Activated naive CD4-positive, alpha-beta T cell treated with anti-CD3 and anti-CD28 coated beads for 36 hours (primary cell): ENCODE measurements around the gene BLMH. TPM values are rescaled to one million over a fixed set of nuclear protein-coding genes. Genes with fewer than 3 reads are reported as not detected.

Source experiments
- CTCF ChIA-PET: fragments of 350-600 bp; sonication (Branson Sonifier 250); formaldehyde crosslinking; loops from one replicate; lab custom pipeline; 2021; ENCODE audit warnings: antibody characterized with exemption; lab: Charles Lee
- DNase-seq: peaks from one replicate; pipeline ENCODE4 v3.0.0-alpha.2; 2020
- H3K27ac Mint-ChIP-seq: one replicate; pipeline ENCODE4 v1.8.0; 2021; ENCODE audit warnings: mild to moderate bottlenecking, mixed read lengths
- H3K27me3 Mint-ChIP-seq: one replicate; pipeline ENCODE4 v1.8.0; 2021; ENCODE audit warnings: low read depth, mixed read lengths
- H3K36me3 Mint-ChIP-seq: one replicate; pipeline ENCODE4 v1.8.0; 2021; ENCODE audit warnings: low read depth, mixed read lengths
- H3K4me1 Mint-ChIP-seq: one replicate; pipeline ENCODE4 v1.8.0; 2021; ENCODE audit warnings: low read depth, mixed read lengths
- H3K4me3 Mint-ChIP-seq: one replicate; pipeline ENCODE4 v1.8.0; 2021; ENCODE audit warnings: mild to moderate bottlenecking, moderate library complexity, mixed read lengths
- H3K9me3 Mint-ChIP-seq: one replicate; pipeline ENCODE4 v1.8.0; 2021; ENCODE audit warnings: mixed read lengths
- intact Hi-C: fragments of 100-400 bp; cut with micrococcal nuclease; formaldehyde crosslinking; loops from one replicate; pipeline ENCODE4 v1.15.1; 2023
- total RNA-seq, 2 experiments: library from RNA; stranded (reverse); gene quantifications; one replicate each; pipeline ENCODE4 v1.2.3, GENCODE V29; 2021

Gene BLMH
- total RNA-seq: 10 to 100 TPM; 60.9 to 61.5 TPM

- Mint-ChIP-seq H3K9me3 (no peaks in the 10 kb centered on the region), H3K27me3 (no peaks in the 10 kb centered on the region), H3K36me3 (peaks cover 12% of the 10 kb centered on the region), H3K4me3 (peak within 1 kb of the TSS; percentile 90), H3K4me1 (peaks cover 16% of the 10 kb centered on the region), H3K27ac (peak within 1 kb of the TSS; percentile 87)
- CTCF ChIA-PET: interaction anchor here (0.5 to 3.2 kb wide), 12 partner anchors 9 to 187 kb away, joined by 3 to 19 read pairs (median 4); partner anchors contain the start of genes GOSR1 and TMIGD1
- peak; percentile 85 for DNase-seq
- intact Hi-C loops: loop anchor here (1.0 to 2.0 kb wide), 6 partner anchors 33 to 186 kb away; partner anchors contain the start of genes GOSR1 and NSRP1
These were observed at the start of gene BLMH for GRCh38 chr17:30291543-30292285. BLMH (minus strand) TSS chr17:30291944; CDS start chr17:30291819, 125 bp downstream.

GRCh38 chr17:30340801-30341356 lies 49.1 kb upstream of the BLMH start:
- intact Hi-C loops: loop anchor here (1.0 to 2.0 kb wide), 6 partner anchors 22 to 485 kb away; partner anchors contain the start of genes CPD and GOSR1
- no peaks in the 10 kb centered on the region for H3K9me3 Mint-ChIP-seq

GRCh38 chr17:30339086-30339485 lies 47.3 kb upstream of the BLMH start:
- H3K27me3 Mint-ChIP-seq: no peaks in the 10 kb centered on the region

More at GRCh38 chr17:30340801-30341356, 49.1 kb upstream of the BLMH start:
- DNase-seq: no peak
- H3K4me1 Mint-ChIP-seq: peaks cover 18% of the 10 kb centered on the region
- no peak overlapping the region for H3K4me3 Mint-ChIP-seq
- no peaks in the 10 kb centered on the region for H3K27me3 Mint-ChIP-seq
- no peak overlapping the region for H3K27ac Mint-ChIP-seq
- H3K36me3 Mint-ChIP-seq: no peaks in the 10 kb centered on the region
- CTCF ChIA-PET: interaction anchor here (0.6 to 9.6 kb wide), 24 partner anchors 14 to 374 kb away, joined by 3 to 182 read pairs (median 4); partner anchors contain the start of gene GOSR1

GRCh38 chr17:30337393-30337999 lies 45.8 kb upstream of the BLMH start:
- Mint-ChIP-seq H3K4me3 (no peak overlapping the region), H3K27ac (no peak overlapping the region), H3K36me3 (no peaks in the 10 kb centered on the region), H3K9me3 (no peaks in the 10 kb centered on the region), H3K4me1 (peaks cover 29% of the 10 kb centered on the region), H3K27me3 (no peaks in the 10 kb centered on the region)
- intact Hi-C loops: loop anchor here (5.0 kb wide), 1 partner anchor 100 kb away; the partner anchor contains the start of gene SLC6A4
- no peak for DNase-seq
- CTCF ChIA-PET: interaction anchor here (0.7 to 9.6 kb wide), 26 partner anchors 8 to 646 kb away, joined by 3 to 182 read pairs (median 6); partner anchors contain the start of genes BLMH and GOSR1

More at GRCh38 chr17:30339086-30339485, 47.3 kb upstream of the BLMH start:
- Mint-ChIP-seq H3K4me1 (peaks cover 17% of the 10 kb centered on the region), H3K9me3 (no peaks in the 10 kb centered on the region), H3K4me3 (no peak overlapping the region), H3K36me3 (no peaks in the 10 kb centered on the region), H3K27ac (no peak overlapping the region)
- intact Hi-C loops: loop anchor here (5.0 kb wide), 1 partner anchor 102 kb away; the partner anchor contains the start of gene SLC6A4
- CTCF ChIA-PET: interaction anchor here (0.7 to 9.6 kb wide), 11 partner anchors 13 to 233 kb away, joined by 3 to 182 read pairs (median 8); partner anchors contain the start of gene GOSR1
- no peak for DNase-seq

- no peaks in the 10 kb centered on the region for H3K9me3 Mint-ChIP-seq
- peaks cover 37% of the 10 kb centered on the region for H3K4me1 Mint-ChIP-seq
- H3K4me3 Mint-ChIP-seq: no peak overlapping the region
- intact Hi-C loops: loop anchor here (1.0 to 5.0 kb wide), 5 partner anchors 37 to 232 kb away; partner anchors contain the start of genes BLMH and SLC6A4
- H3K27me3 Mint-ChIP-seq: no peaks in the 10 kb centered on the region
- H3K27ac Mint-ChIP-seq: no peak overlapping the region
- no peaks in the 10 kb centered on the region for H3K36me3 Mint-ChIP-seq
- peak; percentile 78 for DNase-seq
- CTCF ChIA-PET: interaction anchor here (0.6 to 9.6 kb wide), 54 partner anchors 8 to 1690 kb away, joined by 3 to 182 read pairs (median 4); partner anchors contain the start of genes BLMH and GOSR1
These were observed 44.8 kb upstream of the BLMH start for GRCh38 chr17:30336369-30337171.

- no peaks in the 10 kb centered on the region for H3K36me3 Mint-ChIP-seq
- intact Hi-C loops: loop anchor here (5.0 kb wide), 1 partner anchor 488 kb away; the partner anchor contains the start of gene CRLF3
- no peak for DNase-seq
- CTCF ChIA-PET: interaction anchor here (1.0 to 9.6 kb wide), 10 partner anchors 8 to 228 kb away, joined by 3 to 182 read pairs (median 6); partner anchors contain the start of gene BLMH
- H3K27ac Mint-ChIP-seq: no peak overlapping the region
- no peaks in the 10 kb centered on the region for H3K9me3 Mint-ChIP-seq
- no peaks in the 10 kb centered on the region for H3K27me3 Mint-ChIP-seq
- H3K4me3 Mint-ChIP-seq: no peak overlapping the region
- peaks cover 41% of the 10 kb centered on the region for H3K4me1 Mint-ChIP-seq
These were observed 42.7 kb upstream of the BLMH start for GRCh38 chr17:30334421-30334820.

GRCh38 chr17:30333503-30334360 lies 42.0 kb upstream of the BLMH start, which contains the start of gene TMIGD1:
TMIGD1 (minus strand) TSS chr17:30334057; CDS start chr17:30332133, 1,924 bp downstream.
- DNase-seq: no peak
- Mint-ChIP-seq H3K36me3 (no peaks in the 10 kb centered on the region), H3K4me1 (peaks cover 43% of the 10 kb centered on the region), H3K9me3 (no peaks in the 10 kb centered on the region), H3K4me3 (no peak within 1 kb of the TSS), H3K27ac (no peak within 1 kb of the TSS), H3K27me3 (no peaks in the 10 kb centered on the region)
- intact Hi-C loops: loop anchor here (2.0 to 5.0 kb wide), 3 partner anchors 39 to 489 kb away; partner anchors contain the start of gene CRLF3
- CTCF ChIA-PET: interaction anchor here (1.2 to 9.6 kb wide), 7 partner anchors 11 to 227 kb away, joined by 3 to 182 read pairs (median 14); partner anchors contain the start of gene BLMH

- peak overlapping the region; percentile 64 for H3K27ac Mint-ChIP-seq
- intact Hi-C loops: loop anchor here (1.0 to 5.0 kb wide), 9 partner anchors 8 to 626 kb away; partner anchors contain the start of genes BLMH and CRLF3
- peak; percentile 77 for DNase-seq
- H3K4me3 Mint-ChIP-seq: no peak overlapping the region
- CTCF ChIA-PET: interaction anchor here (0.5 to 1.3 kb wide), 4 partner anchors 31 to 564 kb away, joined by 3 read pairs; no protein-coding TSS in a partner anchor
- no peaks in the 10 kb centered on the region for H3K9me3 Mint-ChIP-seq
- no peaks in the 10 kb centered on the region for H3K36me3 Mint-ChIP-seq
- no peaks in the 10 kb centered on the region for H3K27me3 Mint-ChIP-seq
- peaks cover 43% of the 10 kb centered on the region for H3K4me1 Mint-ChIP-seq
These were observed 40.4 kb upstream of the BLMH start for GRCh38 chr17:30332057-30332542.

GRCh38 chr17:30326809-30327208 lies 35.1 kb upstream of the BLMH start:
- intact Hi-C loops: no loop called here
- no peak overlapping the region for H3K27ac Mint-ChIP-seq
- no peaks in the 10 kb centered on the region for H3K27me3 Mint-ChIP-seq
- CTCF ChIA-PET: interaction anchor here (1.0 to 3.2 kb wide), 4 partner anchors 8 to 14 kb away, joined by 3 to 28 read pairs (median 6); no protein-coding TSS in a partner anchor
- H3K36me3 Mint-ChIP-seq: no peaks in the 10 kb centered on the region
- peaks cover 47% of the 10 kb centered on the region for H3K4me1 Mint-ChIP-seq
- no peaks in the 10 kb centered on the region for H3K9me3 Mint-ChIP-seq
- no peak for DNase-seq
- no peak overlapping the region for H3K4me3 Mint-ChIP-seq

- H3K27ac Mint-ChIP-seq: no peak overlapping the region
- CTCF ChIA-PET: no interaction called here
- H3K27me3 Mint-ChIP-seq: no peaks in the 10 kb centered on the region
- peaks cover 28% of the 10 kb centered on the region for H3K4me1 Mint-ChIP-seq
- DNase-seq: no peak
- H3K36me3 Mint-ChIP-seq: no peaks in the 10 kb centered on the region
- H3K9me3 Mint-ChIP-seq: no peaks in the 10 kb centered on the region
- H3K4me3 Mint-ChIP-seq: no peak overlapping the region
- intact Hi-C loops: loop anchor here (1.0 to 2.0 kb wide), 5 partner anchors 8 to 208 kb away; partner anchors contain the start of gene NSRP1
These were observed 33.0 kb upstream of the BLMH start for GRCh38 chr17:30324723-30325122.
